HFF-Myc (cell line): ENCODE results near the gene ASB7.

ENCODE experiments used
- DNase-seq: peaks from one replicate; pipeline ENCODE4 v3.0.0-alpha.2; 2011; ENCODE audit warnings: low read depth; ENCODE audit errors: extremely low read depth
- H3K4me3 ChIP-seq: replicated peaks from 2 replicates; pipeline ENCODE4 v1.5.1; 2011; ENCODE audit warnings: low read depth, mild to moderate bottlenecking, control low read depth, low read length
- CTCF ChIP-seq: IDR thresholded peaks from 2 replicates; pipeline ENCODE4 v1.5.1; 2012; ENCODE audit warnings: mild to moderate bottlenecking, low read depth, low read length, control low read depth; ENCODE audit errors: missing control alignments

ASB7 gene

GRCh38 chr15:100690795-100691158 is 88.4 kb downstream of the ASB7 start:
- no peak overlapping the region for H3K4me3 ChIP-seq
- no peak for TF ChIP-seq CTCF
- no peak for DNase-seq

DNA sequence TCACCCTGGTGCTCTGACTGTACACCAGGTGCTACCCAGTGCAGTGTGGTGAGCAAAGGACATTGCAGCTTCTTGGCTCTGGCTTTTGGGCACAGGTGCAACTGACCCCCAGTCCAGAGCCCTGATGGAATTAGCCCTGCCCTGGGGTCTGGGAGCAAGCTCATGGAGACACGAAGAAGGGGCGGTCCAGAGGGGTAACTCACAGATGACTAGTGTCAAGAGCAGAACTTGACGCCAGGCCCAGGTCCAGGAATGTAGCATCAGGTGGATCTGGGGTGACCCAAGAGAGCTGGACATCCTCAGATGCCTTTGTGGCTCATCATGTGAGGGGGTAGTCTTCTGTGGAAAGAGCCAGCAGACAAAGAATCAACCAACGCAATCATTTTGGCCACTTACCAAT is 88.9 kb downstream of the ASB7 start:
- DNase-seq, result no peak
- TF ChIP-seq CTCF, result no peak
- H3K4me3 ChIP-seq, result no peak overlapping the region

DNA sequence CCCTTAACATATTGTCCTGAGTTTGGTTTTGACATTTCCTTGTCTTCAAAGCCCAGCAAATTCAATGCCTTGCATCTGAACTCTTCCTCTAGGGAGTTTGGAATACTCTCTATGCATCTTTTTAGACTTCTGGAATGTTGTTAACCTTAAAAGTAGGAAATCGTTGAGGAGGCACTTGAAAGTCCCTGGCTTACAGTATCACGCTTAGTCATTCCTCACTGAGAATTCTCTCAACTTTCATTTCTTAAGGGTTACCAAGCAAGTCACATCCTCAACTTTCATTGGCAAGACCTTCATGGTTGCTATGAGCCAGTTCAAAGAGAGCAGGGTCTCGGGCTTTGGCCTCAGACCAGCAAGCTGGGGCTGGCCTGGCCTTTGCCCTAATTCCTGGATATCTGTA is 89.9 kb downstream of the ASB7 start:
- no peak for TF ChIP-seq CTCF
- DNase-seq, result no peak
- no peak overlapping the region for H3K4me3 ChIP-seq

GRCh38 chr15:100692671-100693070 is 90.3 kb downstream of the ASB7 start:
- no peak for DNase-seq
- no peak for TF ChIP-seq CTCF
- no peak overlapping the region for H3K4me3 ChIP-seq

GRCh38 chr15:100693451-100693850 is 91.1 kb downstream of the ASB7 start:
- H3K4me3 ChIP-seq, result no peak overlapping the region
- DNase-seq, result no peak
- no peak for TF ChIP-seq CTCF

GRCh38 chr15:100694381-100695021 is 92.1 kb downstream of the ASB7 start:
- no peak for DNase-seq
- H3K4me3 ChIP-seq, result no peak overlapping the region
- TF ChIP-seq CTCF, result no peak

DNA sequence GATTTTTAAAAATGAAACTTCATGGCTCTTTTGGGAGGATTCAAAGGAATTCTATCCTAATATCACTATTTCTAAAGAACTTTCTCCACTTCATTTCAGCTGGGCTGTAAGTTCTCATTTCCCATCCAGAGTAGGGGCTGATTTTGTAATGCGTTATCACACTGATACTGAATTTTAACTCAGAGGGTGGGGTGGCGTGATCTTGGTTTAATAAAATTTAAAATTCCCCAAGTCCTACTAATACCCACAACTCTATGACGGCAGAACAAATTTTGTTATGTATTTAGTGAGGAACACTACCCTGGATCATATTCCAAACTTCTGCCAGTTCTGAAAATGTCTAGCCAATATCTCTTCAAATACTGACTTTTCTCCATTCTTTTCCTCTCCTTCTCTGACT is 92.7 kb downstream of the ASB7 start:
- TF ChIP-seq CTCF, result no peak
- DNase-seq, result no peak
- no peak overlapping the region for H3K4me3 ChIP-seq
